ENCODE measurements around the gene EHBP1L1.

DNA sequence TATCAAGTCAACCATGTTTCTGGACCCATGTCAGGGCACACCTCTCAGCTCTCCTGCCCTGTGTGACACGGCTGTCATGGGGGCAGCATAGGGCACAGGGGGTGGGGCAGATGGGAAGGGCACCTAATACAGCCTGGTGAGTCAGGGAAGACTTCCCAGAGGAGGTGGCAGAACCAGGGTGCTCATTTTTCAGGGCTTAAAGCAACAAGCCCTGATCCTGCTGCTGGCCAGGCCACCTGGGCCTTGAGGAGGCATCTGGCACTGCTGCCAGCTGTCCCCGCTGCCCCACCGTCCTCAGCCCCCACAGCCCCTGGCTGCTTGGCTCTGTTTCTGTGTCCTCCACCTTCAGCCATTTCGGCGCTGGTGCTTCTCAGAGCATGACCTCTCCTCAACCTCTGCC is 33.8 kb downstream of the EHBP1L1 start:
- TF ChIP-seq, protein P1, sequence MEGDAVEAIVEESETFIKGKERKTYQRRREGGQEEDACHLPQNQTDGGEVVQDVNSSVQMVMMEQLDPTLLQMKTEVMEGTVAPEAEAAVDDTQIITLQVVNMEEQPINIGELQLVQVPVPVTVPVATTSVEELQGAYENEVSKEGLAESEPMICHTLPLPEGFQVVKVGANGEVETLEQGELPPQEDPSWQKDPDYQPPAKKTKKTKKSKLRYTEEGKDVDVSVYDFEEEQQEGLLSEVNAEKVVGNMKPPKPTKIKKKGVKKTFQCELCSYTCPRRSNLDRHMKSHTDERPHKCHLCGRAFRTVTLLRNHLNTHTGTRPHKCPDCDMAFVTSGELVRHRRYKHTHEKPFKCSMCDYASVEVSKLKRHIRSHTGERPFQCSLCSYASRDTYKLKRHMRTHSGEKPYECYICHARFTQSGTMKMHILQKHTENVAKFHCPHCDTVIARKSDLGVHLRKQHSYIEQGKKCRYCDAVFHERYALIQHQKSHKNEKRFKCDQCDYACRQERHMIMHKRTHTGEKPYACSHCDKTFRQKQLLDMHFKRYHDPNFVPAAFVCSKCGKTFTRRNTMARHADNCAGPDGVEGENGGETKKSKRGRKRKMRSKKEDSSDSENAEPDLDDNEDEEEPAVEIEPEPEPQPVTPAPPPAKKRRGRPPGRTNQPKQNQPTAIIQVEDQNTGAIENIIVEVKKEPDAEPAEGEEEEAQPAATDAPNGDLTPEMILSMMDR (IDR thresholded peaks at IDR 0.05), result no peak
- TF ChIP-seq POLR2A (IDR thresholded peaks at IDR 0.05), result no peak
